Liver (tissue), 3 donors: ENCODE measurements around the gene NEMF.
A peak's percentile ranks its signal among the peaks of the same experiment; 100 is the strongest.

ENCODE experiments used
- ATF3 ChIP-seq: IDR thresholded peaks from 2 replicates; pipeline ENCODE4 v1.6.1; 2016; ENCODE audit warnings: antibody characterized with exemption
- CTCF ChIP-seq: fragments of 150-350 bp; IDR thresholded peaks from 2 replicates; pipeline ENCODE4 v1.5.1; 2017; ENCODE audit warnings: improper control_type of control experiment, low read depth, low read length; ENCODE audit not compliant: missing input control
- FOXA1 ChIP-seq: IDR thresholded peaks from 2 replicates; pipeline ENCODE4 v1.6.1; 2016; ENCODE audit warnings: antibody characterized with exemption
- GABPA ChIP-seq, 2 donors: IDR thresholded peaks in 1 of 2; conservative IDR thresholded peaks in 1 of 2; 2 replicates each; pipeline ENCODE4 v1.6.1; 2016; ENCODE audit warnings: antibody characterized with exemption in 2 of 2, mild to moderate bottlenecking in 1 of 2, moderate library complexity in 1 of 2
- MAX ChIP-seq: IDR thresholded peaks from 2 replicates; pipeline ENCODE4 v1.6.1; 2016; ENCODE audit warnings: antibody characterized with exemption
- REST ChIP-seq: IDR thresholded peaks from 2 replicates; pipeline ENCODE4 v1.6.1; 2016; ENCODE audit warnings: antibody characterized with exemption, mild to moderate bottlenecking
- RXRA ChIP-seq, 2 donors: IDR thresholded peaks; 2 replicates each; pipeline ENCODE4 v1.6.1; 2017 to 2018; ENCODE audit warnings: antibody characterized with exemption in 2 of 2, mild to moderate bottlenecking in 1 of 2
- donor health status: healthy.
- donor health status: healthy.

GRCh38 chr14:49853572-49854375 is 1.2 kb upstream of the NEMF start:
- no peak for TF ChIP-seq ATF3
- TF ChIP-seq MAX: peak; percentile 69
- TF ChIP-seq CTCF: peak; percentile 76
- TF ChIP-seq FOXA1: no peak
- no peak for TF ChIP-seq REST
- TF ChIP-seq GABPA (IDR thresholded peaks at IDR 0.05 in 1 of 2, conservative IDR thresholded peaks at IDR 0.05 in 1 of 2): no peak
- TF ChIP-seq RXRA (IDR thresholded peaks at IDR 0.05): peak in 1 of 2 donors; percentile 35
